HepG2 (cell line): ENCODE data around the gene IST1. TPM values are rescaled to one million over a fixed set of nuclear protein-coding genes. Genes with fewer than 3 reads are reported as not detected.
A peak's percentile ranks its signal among the peaks of the same experiment; 100 is the strongest.

ENCODE experiments used
- ATAC-seq: fragments of 200-7000 bp; cut with Tn5 transposase; 3 replicates; pipeline ENCODE4 v1.9.1; 2020; ENCODE audit warnings: mild to moderate bottlenecking, moderate library complexity
- BruUV-seq: library from RNA; stranded (reverse); fragments of 400-500 nt; replicated peaks from 2 replicates; lab custom pipeline; 2021; lab: Mats Ljungman, UMichigan
- CTCF ChIA-PET: fragments of 300-600 bp; formaldehyde crosslinking; extraction: SDS; loops from one replicate; lab custom pipeline; 2021; ENCODE audit warnings: low total read pairs, inconsistent platforms, low intra/inter-chr PET ratio; lab: Yijun Ruan, JAX
- POLR2A ChIA-PET: fragments of 350-600 bp; sonication (Branson Sonifier 250); formaldehyde crosslinking; loops from one replicate; lab custom pipeline; 2020; ENCODE audit warnings: antibody characterized with exemption, inconsistent platforms; lab: Yijun Ruan, JAX
- DNase-seq: peaks from one replicate; pipeline ENCODE4 v3.0.0-alpha.2; 2015; ENCODE audit warnings: low spot score
- FAIRE-seq: peaks from 3 replicates; lab custom pipeline; 2011; peaks lifted over from hg19 to GRCh38; lab: Jason Lieb, UNC
- H2AFZ ChIP-seq: one replicate; pipeline ENCODE4 v1.6.1; 2011; ENCODE audit warnings: low read length, inconsistent platforms
- H3K27ac ChIP-seq: fragments of 300-600 bp; 3 replicates; pipeline ENCODE4 v1.8.0; 2011; ENCODE audit warnings: mixed run types, mild to moderate bottlenecking, mixed read lengths, low read length, inconsistent platforms; ENCODE audit not compliant: insufficient read depth; ENCODE audit errors: extremely low read length
- H3K27me3 ChIP-seq, 2 experiments: fragments of 200-600 bp in 1 of 2; 2 replicates in 1 of 2; 3 replicates in 1 of 2; pipeline versions ENCODE4 v1.6.0 to v1.8.0; 2011; ENCODE audit warnings: low read length in 2 of 2, mild to moderate bottlenecking in 2 of 2, moderate library complexity in 2 of 2, inconsistent platforms in 1 of 2; ENCODE audit not compliant: insufficient read depth in 2 of 2, control insufficient read depth in 1 of 2
- H3K36me3 ChIP-seq, 2 experiments: fragments of 200-600 bp in 1 of 2; replicated peaks in 1 of 2; 2 replicates in 1 of 2; 3 replicates in 1 of 2; pipeline versions ENCODE4 v1.5.1 to v1.8.0; 2011; ENCODE audit warnings: low read length in 2 of 2, inconsistent platforms in 1 of 2; ENCODE audit not compliant: insufficient read depth in 2 of 2, control insufficient read depth in 1 of 2
- H3K4me1 ChIP-seq: 2 replicates; pipeline ENCODE4 v1.5.1; 2012; ENCODE audit warnings: low read length, inconsistent platforms; ENCODE audit not compliant: insufficient read depth
- H3K4me2 ChIP-seq: 2 replicates; pipeline ENCODE4 v1.6.0; 2011; ENCODE audit warnings: low read depth, low read length, inconsistent platforms
- H3K4me3 ChIP-seq, 3 experiments: fragments of 200-600 bp in 1 of 3; sonication (generic), shearing (Covaris generic) in 1 of 3; replicated peaks in 1 of 3; 2 replicates each; pipeline ENCODE4 v1.5.1; 2011 to 2016; ENCODE audit warnings: low read length in 3 of 3, inconsistent platforms in 2 of 3, low read depth in 2 of 3, mild to moderate bottlenecking in 2 of 3, control low read depth in 1 of 3, mixed read lengths in 1 of 3; ENCODE audit not compliant: insufficient read depth in 1 of 3
- H3K79me2 ChIP-seq: one replicate; pipeline ENCODE4 v1.6.1; 2011; ENCODE audit warnings: low read length, inconsistent platforms; ENCODE audit not compliant: insufficient read depth
- H3K9ac ChIP-seq: 2 replicates; pipeline ENCODE4 v1.6.0; 2011; ENCODE audit warnings: mild to moderate bottlenecking, low read depth, low read length, inconsistent platforms; ENCODE audit not compliant: insufficient read depth
- H3K9me3 ChIP-seq: 2 replicates; pipeline ENCODE4 v1.5.1; 2012; ENCODE audit warnings: mild to moderate bottlenecking, low read length
- H4K20me1 ChIP-seq: 2 replicates; pipeline ENCODE4 v1.6.0; 2011; ENCODE audit warnings: inconsistent platforms, mild to moderate bottlenecking, low read length, moderate library complexity; ENCODE audit not compliant: insufficient read depth
- MXI1 ChIP-seq: IDR thresholded peaks from 3 replicates; pipeline ENCODE4 v1.6.1; 2012; ENCODE audit warnings: low read depth, low read length, inconsistent platforms, borderline replicate concordance
- PHF20 ChIP-seq: sonication (generic); formaldehyde crosslinking; IDR thresholded peaks from 2 replicates; pipeline ENCODE4 v1.5.0; 2020; ENCODE audit warnings: mild to moderate bottlenecking, missing genetic modification reagents
- SRSF1 ChIP-seq: fragments of 200-400 bp; formaldehyde crosslinking; optimal IDR thresholded peaks from 2 replicates; pipeline ENCODE3; 2017; ENCODE audit warnings: mild to moderate bottlenecking, low read depth, low read length, moderate library complexity
- TARDBP ChIP-seq: sonication (generic); formaldehyde crosslinking; IDR thresholded peaks from 2 replicates; pipeline ENCODE4 v1.8.0; 2022; ENCODE audit warnings: mild to moderate bottlenecking, missing genetic modification reagents
- ZFP41 ChIP-seq: sonication (generic); formaldehyde crosslinking; IDR thresholded peaks from 2 replicates; pipeline ENCODE4 v1.4.0; 2020; ENCODE audit warnings: mild to moderate bottlenecking, missing genetic modification reagents, borderline replicate concordance
- ZNF558 ChIP-seq: sonication (generic); formaldehyde crosslinking; IDR thresholded peaks from 2 replicates; pipeline ENCODE4 v1.9.0; 2022; ENCODE audit warnings: mild to moderate bottlenecking, missing genetic modification reagents, borderline replicate concordance
- ZNF75D ChIP-seq: sonication (generic); formaldehyde crosslinking; IDR thresholded peaks from 2 replicates; pipeline ENCODE4 v1.8.1; 2023; ENCODE audit warnings: missing genetic modification reagents, mild to moderate bottlenecking, borderline replicate concordance
- WGBS: methylation state at CpG from one replicate; pipeline ENCODE4 v1.1.6; 2017; ENCODE audit warnings: low lambda C conversion rate; 5-methylcytosine and 5-hydroxymethylcytosine counted together
- in situ Hi-C: cut with HindIII; loops from 2 replicates; pipeline ENCODE4 v1.10.0; 2017; ENCODE audit warnings: low pct_unique_long_range_greater_than_20kb; ENCODE audit not compliant: extremely low pct_ligation_motif_present
- intact Hi-C: fragments of 100-400 bp; cut with micrococcal nuclease; formaldehyde crosslinking; loops from one replicate; pipeline ENCODE4 v1.10.0; 2022; ENCODE audit not compliant: unreplicated experiment
- polyA plus RNA-seq, 8 experiments: library from polyadenylated mRNA; depleted of rRNA in 3 of 8; stranded (reverse) in 7 of 8; unstranded in 1 of 8; fragments of >200 nt; fragmentation: Illumina TruSeq in 4 of 8; extraction: Trizol in 4 of 8; gene quantifications; 2 replicates each; pipeline versions ENCODE4 v1.2.1 to v1.2.3, GENCODE V29; 2011 to 2016; ENCODE audit warnings: low read depth in 4 of 8, missing spikeins in 1 of 8, mixed read lengths in 1 of 8; ENCODE audit not compliant: insufficient read depth in 1 of 8
- total RNA-seq, 5 experiments: library from RNA; depleted of rRNA; stranded (reverse); fragments of >200 nt; fragmentation: Illumina TruSeq; extraction: Trizol; gene quantifications; 2 replicates each; pipeline ENCODE4 v1.2.3, GENCODE V29; 2016; ENCODE audit warnings: low read depth in 1 of 5
- TF ChIP-seq, protein P1 (sequence below): sonication (generic); formaldehyde crosslinking; IDR thresholded peaks from 2 replicates; pipeline ENCODE4 v1.4.0; 2020; ENCODE audit warnings: missing genetic modification reagents, borderline replicate concordance
- TF ChIP-seq, protein P2 (sequence below): sonication (generic); formaldehyde crosslinking; IDR thresholded peaks from 2 replicates; pipeline ENCODE4 v1.9.0; 2022; ENCODE audit warnings: low read depth, missing genetic modification reagents
- TF ChIP-seq, protein P3 (sequence below): sonication (generic); formaldehyde crosslinking; IDR thresholded peaks from 2 replicates; pipeline ENCODE4 v1.8.0; 2022; ENCODE audit warnings: mild to moderate bottlenecking, missing genetic modification reagents, moderate library complexity

Gene IST1
- total and polyA plus RNA-seq, 2 of the 13 experiments (the other 11 are each of a cell fraction or from before 2014, with no cell fraction given): 346 to 415 TPM

DNA sequence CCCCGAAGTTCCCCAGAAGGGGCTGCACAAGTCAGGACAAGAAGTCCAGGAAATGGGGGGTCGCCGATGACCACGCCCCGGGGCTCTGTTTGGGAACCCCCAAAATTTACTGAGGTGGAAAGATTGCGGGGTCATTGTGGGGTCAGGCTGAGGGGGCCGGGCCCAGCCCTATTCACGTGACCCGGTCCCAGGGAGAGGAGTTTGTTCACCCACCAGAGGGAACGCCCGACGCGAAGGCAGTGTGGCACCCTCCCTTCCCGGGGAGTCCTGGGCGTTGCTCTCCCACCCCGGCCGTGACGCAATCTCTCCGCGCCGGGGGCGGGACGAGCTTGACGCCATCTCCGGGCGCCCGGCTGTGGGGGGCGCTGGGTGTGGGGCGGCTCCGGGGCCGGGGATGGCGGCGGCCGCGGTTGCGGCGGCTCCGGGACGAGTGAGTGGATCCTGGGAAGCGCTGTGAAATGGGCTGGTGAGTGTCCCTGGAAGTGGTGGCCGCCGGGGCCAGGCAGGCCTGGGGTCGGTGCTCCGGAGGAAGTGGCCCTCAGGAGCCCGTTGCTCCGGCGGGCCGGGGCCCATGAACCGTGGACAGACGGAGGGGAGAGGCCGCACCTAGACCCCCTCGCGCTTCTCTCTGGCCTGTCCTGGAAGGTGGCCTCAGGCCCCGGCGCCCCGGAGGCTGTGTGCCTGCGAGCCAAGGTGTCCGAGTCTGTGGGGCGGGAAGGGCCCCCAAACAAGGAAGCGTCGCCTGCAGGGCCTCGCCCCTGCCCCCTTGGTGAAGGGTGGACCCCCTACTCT, 49.5 kb upstream of the IST1 start, which contains the start of gene ATXN1L:
ATXN1L (plus strand) TSS at position 338 of the 792 bp plus-strand sequence. CDS start 3,765 bp downstream, outside the sequence.
- peak within 1 kb of the TSS; percentile 65 for H3K27ac ChIP-seq
- H3K4me2 ChIP-seq: peak within 1 kb of the TSS; percentile 91
- ATAC-seq (peak; percentile 93), FAIRE-seq (peak; percentile 65), DNase-seq (peak; percentile 89)
- H3K9me3 ChIP-seq: no peaks in the 10 kb centered on the region
- BruUV-seq: TSS peak; percentile 75
- H3K36me3 ChIP-seq: peaks cover 18% of the 10 kb centered on the region in 2 experiments
- under 1% methylated on average over 29 of the region's 62 CpGs for WGBS
- in situ Hi-C loops (no loop called here), intact Hi-C loops (loop anchor here (5.0 kb wide), 1 partner anchor 39 kb away; the partner anchor contains the start of gene AP1G1)
- peaks cover 22% of the 10 kb centered on the region for H3K79me2 ChIP-seq
- H3K4me1 ChIP-seq: peaks cover 30% of the 10 kb centered on the region
- no peak within 1 kb of the TSS for H2AFZ ChIP-seq
- peak within 1 kb of the TSS; percentile 78 to 99 (median 97) for H3K4me3 ChIP-seq
- H3K9ac ChIP-seq: peak within 1 kb of the TSS; percentile 92
- no peaks in the 10 kb centered on the region; a peak in 1 of 5 replicates for H3K27me3 ChIP-seq
- ChIA-PET POLR2A (interaction anchor here (1.4 kb wide), 2 partner anchors 37 kb away, joined by 5 to 7 read pairs; partner anchors contain the start of gene AP1G1), CTCF (no interaction called here)
- H4K20me1 ChIP-seq: 0 out of 2 replicates have a peak, but pooled peaks cover 4% of the 10 kb centered on the region
- TF ChIP-seq, protein P1, sequence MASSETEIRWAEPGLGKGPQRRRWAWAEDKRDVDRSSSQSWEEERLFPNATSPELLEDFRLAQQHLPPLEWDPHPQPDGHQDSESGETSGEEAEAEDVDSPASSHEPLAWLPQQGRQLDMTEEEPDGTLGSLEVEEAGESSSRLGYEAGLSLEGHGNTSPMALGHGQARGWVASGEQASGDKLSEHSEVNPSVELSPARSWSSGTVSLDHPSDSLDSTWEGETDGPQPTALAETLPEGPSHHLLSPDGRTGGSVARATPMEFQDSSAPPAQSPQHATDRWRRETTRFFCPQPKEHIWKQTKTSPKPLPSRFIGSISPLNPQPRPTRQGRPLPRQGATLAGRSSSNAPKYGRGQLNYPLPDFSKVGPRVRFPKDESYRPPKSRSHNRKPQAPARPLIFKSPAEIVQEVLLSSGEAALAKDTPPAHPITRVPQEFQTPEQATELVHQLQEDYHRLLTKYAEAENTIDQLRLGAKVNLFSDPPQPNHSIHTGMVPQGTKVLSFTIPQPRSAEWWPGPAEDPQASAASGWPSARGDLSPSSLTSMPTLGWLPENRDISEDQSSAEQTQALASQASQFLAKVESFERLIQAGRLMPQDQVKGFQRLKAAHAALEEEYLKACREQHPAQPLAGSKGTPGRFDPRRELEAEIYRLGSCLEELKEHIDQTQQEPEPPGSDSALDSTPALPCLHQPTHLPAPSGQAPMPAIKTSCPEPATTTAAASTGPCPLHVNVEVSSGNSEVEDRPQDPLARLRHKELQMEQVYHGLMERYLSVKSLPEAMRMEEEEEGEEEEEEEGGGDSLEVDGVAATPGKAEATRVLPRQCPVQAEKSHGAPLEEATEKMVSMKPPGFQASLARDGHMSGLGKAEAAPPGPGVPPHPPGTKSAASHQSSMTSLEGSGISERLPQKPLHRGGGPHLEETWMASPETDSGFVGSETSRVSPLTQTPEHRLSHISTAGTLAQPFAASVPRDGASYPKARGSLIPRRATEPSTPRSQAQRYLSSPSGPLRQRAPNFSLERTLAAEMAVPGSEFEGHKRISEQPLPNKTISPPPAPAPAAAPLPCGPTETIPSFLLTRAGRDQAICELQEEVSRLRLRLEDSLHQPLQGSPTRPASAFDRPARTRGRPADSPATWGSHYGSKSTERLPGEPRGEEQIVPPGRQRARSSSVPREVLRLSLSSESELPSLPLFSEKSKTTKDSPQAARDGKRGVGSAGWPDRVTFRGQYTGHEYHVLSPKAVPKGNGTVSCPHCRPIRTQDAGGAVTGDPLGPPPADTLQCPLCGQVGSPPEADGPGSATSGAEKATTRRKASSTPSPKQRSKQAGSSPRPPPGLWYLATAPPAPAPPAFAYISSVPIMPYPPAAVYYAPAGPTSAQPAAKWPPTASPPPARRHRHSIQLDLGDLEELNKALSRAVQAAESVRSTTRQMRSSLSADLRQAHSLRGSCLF (CRISPR knock-in tag): no peak
- TF ChIP-seq SRSF1 (peak; percentile 88), ZFP41 (CRISPR knock-in tag) (peak; percentile 46; the same call in 1 of the 2 replicates), PHF20 (CRISPR knock-in tag) (peak; percentile 97), ZNF558 (0 out of 2 replicates have a peak, but pooled peaks have one; percentile 72), TARDBP (CRISPR knock-in tag) (peak; percentile 97), ZNF75D (CRISPR knock-in tag) (no peak), MXI1 (peak; percentile 88; the same call in 1 of the 3 replicates)
- TF ChIP-seq, protein P2, sequence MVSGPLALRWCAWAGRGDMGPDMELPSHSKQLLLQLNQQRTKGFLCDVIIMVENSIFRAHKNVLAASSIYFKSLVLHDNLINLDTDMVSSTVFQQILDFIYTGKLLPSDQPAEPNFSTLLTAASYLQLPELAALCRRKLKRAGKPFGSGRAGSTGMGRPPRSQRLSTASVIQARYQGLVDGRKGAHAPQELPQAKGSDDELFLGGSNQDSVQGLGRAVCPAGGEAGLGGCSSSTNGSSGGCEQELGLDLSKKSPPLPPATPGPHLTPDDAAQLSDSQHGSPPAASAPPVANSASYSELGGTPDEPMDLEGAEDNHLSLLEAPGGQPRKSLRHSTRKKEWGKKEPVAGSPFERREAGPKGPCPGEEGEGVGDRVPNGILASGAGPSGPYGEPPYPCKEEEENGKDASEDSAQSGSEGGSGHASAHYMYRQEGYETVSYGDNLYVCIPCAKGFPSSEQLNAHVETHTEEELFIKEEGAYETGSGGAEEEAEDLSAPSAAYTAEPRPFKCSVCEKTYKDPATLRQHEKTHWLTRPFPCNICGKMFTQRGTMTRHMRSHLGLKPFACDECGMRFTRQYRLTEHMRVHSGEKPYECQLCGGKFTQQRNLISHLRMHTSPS: no peak
- TF ChIP-seq, protein P3, sequence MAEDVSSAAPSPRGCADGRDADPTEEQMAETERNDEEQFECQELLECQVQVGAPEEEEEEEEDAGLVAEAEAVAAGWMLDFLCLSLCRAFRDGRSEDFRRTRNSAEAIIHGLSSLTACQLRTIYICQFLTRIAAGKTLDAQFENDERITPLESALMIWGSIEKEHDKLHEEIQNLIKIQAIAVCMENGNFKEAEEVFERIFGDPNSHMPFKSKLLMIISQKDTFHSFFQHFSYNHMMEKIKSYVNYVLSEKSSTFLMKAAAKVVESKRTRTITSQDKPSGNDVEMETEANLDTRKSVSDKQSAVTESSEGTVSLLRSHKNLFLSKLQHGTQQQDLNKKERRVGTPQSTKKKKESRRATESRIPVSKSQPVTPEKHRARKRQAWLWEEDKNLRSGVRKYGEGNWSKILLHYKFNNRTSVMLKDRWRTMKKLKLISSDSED (CRISPR knock-in tag): no peak
